Melanocyte of skin (primary cell): Measurements from ENCODE around the gene PLEKHA1. TPM values are rescaled to one million over a fixed set of nuclear protein-coding genes. Genes with fewer than 3 reads are reported as not detected.

Experiments
- small RNA-seq, 2 donors: library from RNA; depleted of rRNA; stranded (forward); fragments of <200 nt; gene quantifications; one replicate each; pipeline ENCODE3, GENCODE V24; 2012
- total RNA-seq, 2 donors: library from RNA; depleted of rRNA; stranded (reverse); fragments of >200 nt; gene quantifications; 2 replicates each; pipeline ENCODE4 v1.2.3, GENCODE V29; 2012

The PLEKHA1 gene
- total RNA-seq, result 10 to 100 TPM; 13.0 to 16.2 TPM

DNA sequence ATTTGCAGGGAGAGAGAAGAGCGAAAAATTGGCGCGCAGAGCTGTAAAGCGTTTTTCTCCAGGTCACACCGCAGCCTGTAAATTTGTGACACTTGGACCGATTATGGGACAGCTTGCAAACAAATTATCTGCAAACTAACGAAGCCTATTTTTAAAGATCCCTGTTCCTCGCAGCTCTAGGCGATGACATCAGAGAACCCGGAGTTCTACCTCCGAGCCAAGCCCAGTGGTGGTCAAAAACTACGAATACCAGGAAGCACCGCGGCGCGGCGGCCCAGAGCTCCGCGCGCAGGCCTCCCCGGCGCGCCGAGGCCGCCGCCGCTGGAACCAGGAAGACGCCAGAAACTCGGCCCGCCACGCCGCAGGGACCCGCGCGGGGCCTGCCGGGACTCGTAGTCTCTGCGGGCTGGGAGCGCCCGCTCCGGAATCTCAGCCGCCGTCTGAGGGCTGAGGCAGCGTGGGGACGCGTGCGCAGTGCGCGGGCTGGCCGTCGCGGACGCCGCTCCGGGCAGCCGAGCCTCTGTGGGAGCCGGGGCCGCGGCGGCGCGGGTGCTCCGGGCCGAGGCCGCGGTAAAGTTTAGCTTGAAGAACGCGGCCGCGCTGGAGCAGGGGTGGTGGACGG lies at the start of gene PLEKHA1:
Gene PLEKHA1, plus strand, starts transcription at position 472 of the 622 bp plus-strand sequence. CDS start 18,493 bp downstream, outside the sequence.

DNA sequence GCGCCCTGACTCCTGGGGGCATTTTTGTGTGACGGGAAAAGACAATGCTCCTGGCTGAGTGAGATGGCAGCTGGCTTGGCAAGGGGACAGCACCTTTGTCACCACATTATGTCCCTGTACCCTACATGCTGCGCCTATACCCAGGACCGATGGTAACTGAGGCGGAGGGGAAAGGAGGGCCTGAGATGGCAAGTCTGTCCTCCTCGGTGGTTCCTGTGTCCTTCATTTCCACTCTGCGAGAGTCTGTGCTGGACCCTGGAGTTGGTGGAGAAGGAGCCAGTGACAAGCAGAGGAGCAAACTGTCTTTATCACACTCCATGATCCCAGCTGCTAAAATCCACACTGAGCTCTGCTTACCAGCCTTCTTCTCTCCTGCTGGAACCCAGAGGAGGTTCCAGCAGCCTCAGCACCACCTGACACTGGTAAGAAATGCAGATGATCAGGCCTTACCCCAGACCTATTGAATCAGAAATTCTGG lies 80.1 kb downstream of the PLEKHA1 start, which contains the start of gene ARMS2:
Gene ARMS2, plus strand, starts transcription at position 51 of the 478 bp plus-strand sequence. Its CDS starts 75 bp downstream, at position 126.

DNA sequence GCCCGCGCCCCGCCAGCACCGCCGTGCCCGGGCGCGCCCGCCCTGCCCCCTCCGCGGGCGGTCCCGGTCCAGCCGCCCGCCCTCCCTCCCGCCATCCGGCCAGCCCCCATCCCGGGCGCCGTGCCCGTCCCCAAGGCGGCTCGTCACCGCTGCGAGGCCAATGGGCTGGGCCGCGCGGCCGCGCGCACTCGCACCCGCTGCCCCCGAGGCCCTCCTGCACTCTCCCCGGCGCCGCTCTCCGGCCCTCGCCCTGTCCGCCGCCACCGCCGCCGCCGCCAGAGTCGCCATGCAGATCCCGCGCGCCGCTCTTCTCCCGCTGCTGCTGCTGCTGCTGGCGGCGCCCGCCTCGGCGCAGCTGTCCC lies 86.8 kb downstream of the PLEKHA1 start, which contains the start of gene HTRA1:
Gene HTRA1, plus strand, starts transcription at position 187 of the 362 bp plus-strand sequence. Its CDS starts 100 bp downstream, at position 287.

Small RNA genes within 50 kb of the gene (small RNA-seq; reads per million reads assigned to genes)
- gene MIR3941 (0 reads per million in 2 donors), gene RNU6-728P (0 reads per million in 2 donors)

Other genes with a start within 250 kb of the PLEKHA1 start
- not detected for gene BTBD16, start 103.4 kb upstream of the PLEKHA1 start, total RNA-seq
- not detected for gene ARMS2, start 79.9 kb downstream of the PLEKHA1 start, total RNA-seq
- 10 to 100 TPM; 21.3 to 24.3 TPM for gene HTRA1, start 86.8 kb downstream of the PLEKHA1 start, total RNA-seq
- under 1 TPM in 1 of 2 donors, not detected in 1; under 0.01 TPM for gene DMBT1, start 186.0 kb downstream of the PLEKHA1 start, total RNA-seq